Common myeloid progenitor, CD34-positive (primary cell): ENCODE measurements around the gene PXK.

ENCODE experiments used
- CTCF ChIA-PET: fragments of 350-600 bp; sonication (Branson Sonifier 250); formaldehyde crosslinking; loops from one replicate; lab custom pipeline; 2021; ENCODE audit warnings: antibody characterized with exemption; lab: Charles Lee
- POLR2A ChIA-PET: fragments of 350-600 bp; sonication (Branson Sonifier 250); formaldehyde crosslinking; loops from one replicate; lab custom pipeline; 2021; ENCODE audit warnings: antibody characterized with exemption; lab: Charles Lee
- DNase-seq, 3 donors: peaks; one replicate each; pipeline versions ENCODE4 v3.0.0 to v3.0.0-alpha.2; 2013
- H3K27ac ChIP-seq, 2 experiments: 1 replicate in 1 of 2; 2 replicates in 1 of 2; pipeline ENCODE4 v1.7.0; 2013; ENCODE audit warnings: inconsistent platforms in 2 of 2, low read length in 2 of 2, mild to moderate bottlenecking in 2 of 2, low read depth in 1 of 2, moderate library complexity in 1 of 2; ENCODE audit not compliant: severe bottlenecking in 2 of 2, insufficient read depth in 1 of 2, poor library complexity in 1 of 2
- H3K27me3 ChIP-seq, 5 experiments: replicated peaks in 2 of 5; 1 replicate in 3 of 5; 2 replicates in 2 of 5; pipeline versions ENCODE4 v1.6.1 to v1.7.0; 2013; ENCODE audit warnings: low read length in 4 of 5, mild to moderate bottlenecking in 2 of 5, moderate library complexity in 2 of 5, inconsistent platforms in 1 of 5; ENCODE audit not compliant: insufficient read depth in 5 of 5, control insufficient read depth in 4 of 5
- H3K36me3 ChIP-seq, 4 experiments: 1 replicate in 2 of 4; 2 replicates in 2 of 4; pipeline versions ENCODE4 v1.6.1 to v1.7.0; 2013; ENCODE audit warnings: low read length in 3 of 4, control low read depth in 1 of 4, mild to moderate bottlenecking in 1 of 4; ENCODE audit not compliant: control insufficient read depth in 4 of 4, insufficient read depth in 4 of 4
- H3K4me1 ChIP-seq, 4 experiments: 1 replicate in 3 of 4; 2 replicates in 1 of 4; pipeline versions ENCODE4 v1.6.1 to v1.7.1; 2013; ENCODE audit warnings: low read length in 3 of 4, mild to moderate bottlenecking in 3 of 4, control low read depth in 1 of 4, inconsistent platforms in 1 of 4, moderate library complexity in 1 of 4; ENCODE audit not compliant: control insufficient read depth in 4 of 4, insufficient read depth in 4 of 4; ENCODE audit errors: control extremely low read depth in 1 of 4
- H3K4me3 ChIP-seq, 7 experiments: 1 replicate in 4 of 7; 2 replicates in 3 of 7; pipeline versions ENCODE4 v1.5.1 to v1.7.0; 2013; ENCODE audit warnings: mild to moderate bottlenecking in 7 of 7, low read length in 6 of 7, moderate library complexity in 6 of 7, inconsistent platforms in 2 of 7, low read depth in 2 of 7, control low read depth in 1 of 7; ENCODE audit not compliant: insufficient read depth in 4 of 7, control insufficient read depth in 1 of 7; ENCODE audit errors: extremely low read depth in 1 of 7
- H3K9me3 ChIP-seq, 5 experiments: 1 replicate in 4 of 5; 2 replicates in 1 of 5; pipeline versions ENCODE4 v1.6.1 to v1.7.1; 2013; ENCODE audit warnings: low read length in 4 of 5, mild to moderate bottlenecking in 2 of 5, inconsistent platforms in 1 of 5, low read depth in 1 of 5, moderate library complexity in 1 of 5; ENCODE audit not compliant: control insufficient read depth in 4 of 5, insufficient read depth in 2 of 5; ENCODE audit errors: control extremely low read depth in 1 of 5
- WGBS: methylation state at CpG from one replicate; pipeline ENCODE4 v1.1.5; 2013; ENCODE audit not compliant: insufficient coverage; 5-methylcytosine and 5-hydroxymethylcytosine counted together

The PXK gene

GRCh38 chr3:58418227-58418626 lies 85.5 kb downstream of the PXK start:
- no peaks in the 10 kb centered on the region for H3K9me3 ChIP-seq
- ChIA-PET POLR2A (no interaction called here), CTCF (interaction anchor here (0.8 to 5.1 kb wide), 15 partner anchors 11 to 115 kb away, joined by 3 to 72 read pairs (median 4); partner anchors contain the start of genes HTD2 and RPP14)
- 77% methylated on average over 5 of the region's 6 CpGs for WGBS
- no peaks in the 10 kb centered on the region for H3K27me3 ChIP-seq
- no peak overlapping the region for H3K4me3 ChIP-seq
- peaks cover 0 to 12% (median 5%) of the 10 kb centered on the region in 4 experiments for H3K4me1 ChIP-seq
- no peak for DNase-seq
- H3K36me3 ChIP-seq, result peaks cover 0 to 63% (median 22%) of the 10 kb centered on the region in 4 experiments
- no peak overlapping the region for H3K27ac ChIP-seq

GRCh38 chr3:58419780-58420507 lies 87.3 kb downstream of the PXK start:
- no peak overlapping the region for H3K4me3 ChIP-seq
- H3K27me3 ChIP-seq, result no peaks in the 10 kb centered on the region
- no peak for DNase-seq
- WGBS, result 100% methylated on average over 4 of the region's 7 CpGs
- H3K9me3 ChIP-seq, result no peaks in the 10 kb centered on the region
- H3K36me3 ChIP-seq, result peaks cover 5 to 77% (median 31%) of the 10 kb centered on the region in 4 experiments
- peaks cover 0 to 12% (median 5%) of the 10 kb centered on the region in 4 experiments for H3K4me1 ChIP-seq
- ChIA-PET POLR2A (no interaction called here), CTCF (interaction anchor here (0.7 to 2.7 kb wide), 5 partner anchors 10 to 113 kb away, joined by 3 to 13 read pairs (median 4); partner anchors contain the start of genes HTD2 and RPP14)
- H3K27ac ChIP-seq, result no peak overlapping the region

- 86% methylated on average over 6 of the region's 7 CpGs for WGBS
- no peak for DNase-seq
- POLR2A ChIA-PET, result interaction anchor here (0.5 kb wide), 1 partner anchor 67 kb away, joined by 5 read pairs; no protein-coding TSS in a partner anchor
- CTCF ChIA-PET, result interaction anchor here (0.7 to 2.7 kb wide), 5 partner anchors 9 to 114 kb away, joined by 3 to 13 read pairs (median 4); partner anchors contain the start of gene KCTD6
- Histone ChIP-seq H3K27me3 (no peaks in the 10 kb centered on the region), H3K4me1 (peaks cover 0 to 12% (median 5%) of the 10 kb centered on the region in 4 experiments), H3K36me3 (peaks cover 9 to 77% (median 32%) of the 10 kb centered on the region in 4 experiments), H3K9me3 (no peaks in the 10 kb centered on the region), H3K27ac (no peak overlapping the region), H3K4me3 (no peak overlapping the region)
These were observed 88.3 kb downstream of the PXK start for GRCh38 chr3:58421004-58421403.

GRCh38 chr3:58422756-58423325 lies 90.1 kb downstream of the PXK start:
- H3K4me1 ChIP-seq, result peaks cover 0 to 12% (median 5%) of the 10 kb centered on the region in 4 experiments
- H3K4me3 ChIP-seq, result no peak overlapping the region
- ChIA-PET CTCF (interaction anchor here (0.8 to 2.7 kb wide), 6 partner anchors 10 to 149 kb away, joined by 3 to 7 read pairs (median 3); partner anchors contain the start of genes HTD2 and PDHB), POLR2A (no interaction called here)
- H3K27me3 ChIP-seq, result no peaks in the 10 kb centered on the region
- H3K9me3 ChIP-seq, result no peaks in the 10 kb centered on the region
- 98% methylated on average over 5 of the region's 8 CpGs for WGBS
- DNase-seq, result peak; percentile 16 to 27 (median 18)
- H3K27ac ChIP-seq, result no peak overlapping the region
- H3K36me3 ChIP-seq, result peaks cover 11 to 75% (median 47%) of the 10 kb centered on the region in 4 experiments

- H3K9me3 ChIP-seq, result no peaks in the 10 kb centered on the region
- DNase-seq, result no peak
- no peak overlapping the region for H3K27ac ChIP-seq
- H3K4me1 ChIP-seq, result peaks cover 0 to 3% (median 0%) of the 10 kb centered on the region in 4 experiments
- peaks cover 22 to 86% (median 59%) of the 10 kb centered on the region in 4 experiments for H3K36me3 ChIP-seq
- WGBS, result 98% methylated on average over 4 of the region's 8 CpGs
- CTCF ChIA-PET, result interaction anchor here (0.9 to 2.7 kb wide), 8 partner anchors 11 to 112 kb away, joined by 3 to 7 read pairs (median 4); no protein-coding TSS in a partner anchor
- H3K27me3 ChIP-seq, result no peaks in the 10 kb centered on the region
- POLR2A ChIA-PET, result interaction anchor here (0.9 kb wide), 1 partner anchor 394 kb away, joined by 3 read pairs; no protein-coding TSS in a partner anchor
- H3K4me3 ChIP-seq, result no peak overlapping the region
These were observed 91.9 kb downstream of the PXK start for GRCh38 chr3:58424613-58425012.

- Histone ChIP-seq H3K27me3 (no peaks in the 10 kb centered on the region), H3K27ac (no peak overlapping the region), H3K4me3 (no peak overlapping the region), H3K9me3 (no peaks in the 10 kb centered on the region), H3K4me1 (peaks cover 0 to 3% (median 0%) of the 10 kb centered on the region in 4 experiments), H3K36me3 (peaks cover 29 to 88% (median 68%) of the 10 kb centered on the region in 4 experiments)
- ChIA-PET CTCF (interaction anchor here (0.8 to 2.5 kb wide), 6 partner anchors 9 to 119 kb away, joined by 3 to 9 read pairs (median 4); partner anchors contain the start of genes HTD2, KCTD6 and RPP14), POLR2A (interaction anchor here (0.8 kb wide), 1 partner anchor 61 kb away, joined by 3 read pairs; no protein-coding TSS in a partner anchor)
- WGBS, result 88% methylated on average over 2 of the region's 2 CpGs
- no peak for DNase-seq
These were observed 93.1 kb downstream of the PXK start for GRCh38 chr3:58425782-58426181.
